Neural cell (in vitro differentiated cells): ENCODE data around the gene RYK. TPM values are rescaled to one million over a fixed set of nuclear protein-coding genes. Genes with fewer than 3 reads are reported as not detected.

Source experiments
- H2AFZ ChIP-seq: fragments of 200-600, 300-800 bp; sonication (generic), shearing (Covaris generic); 2 replicates; pipeline ENCODE4 v1.6.0; 2014; ENCODE audit warnings: low read depth, mild to moderate bottlenecking, antibody characterized with exemption, low read length, moderate library complexity
- H3F3A ChIP-seq: fragments of 200-600 bp; shearing (Covaris generic); 2 replicates; pipeline ENCODE4 v1.6.1; 2016; ENCODE audit warnings: mild to moderate bottlenecking, moderate library complexity, mixed read lengths, antibody characterized with exemption, low read length; ENCODE audit not compliant: insufficient read depth, poor library complexity, severe bottlenecking
- H3K27ac ChIP-seq: fragments of 200-600, 300-800 bp; sonication (generic), shearing (Covaris generic); 2 replicates; pipeline ENCODE4 v1.5.1; 2014; ENCODE audit warnings: mild to moderate bottlenecking, low read length, moderate library complexity
- H3K27me3 ChIP-seq: fragments of 300-800, 200-600 bp; sonication (generic), shearing (Covaris generic); 2 replicates; pipeline ENCODE4 v1.6.0; 2014; ENCODE audit warnings: mild to moderate bottlenecking, low read depth, low read length, moderate library complexity; ENCODE audit not compliant: insufficient read depth
- H3K36me3 ChIP-seq: fragments of 300-800, 200-600 bp; sonication (generic), shearing (Covaris generic); 2 replicates; pipeline ENCODE4 v1.5.1; 2014; ENCODE audit warnings: mild to moderate bottlenecking, antibody characterized with exemption, low read length, moderate library complexity; ENCODE audit not compliant: insufficient read depth
- H3K4me2 ChIP-seq: fragments of 300-800, 200-600 bp; sonication (generic), shearing (Covaris generic); 2 replicates; pipeline ENCODE4 v1.6.0; 2014; ENCODE audit warnings: mild to moderate bottlenecking, low read length
- H3K4me3 ChIP-seq: fragments of 300-800, 200-600 bp; sonication (generic), shearing (Covaris generic); 2 replicates; pipeline ENCODE4 v1.5.1; 2014; ENCODE audit warnings: mild to moderate bottlenecking, low read length, moderate library complexity
- H3K79me2 ChIP-seq: fragments of 200-600 bp; shearing (Covaris generic); replicated peaks from 2 replicates; pipeline ENCODE4 v1.6.0; 2014; ENCODE audit warnings: mild to moderate bottlenecking, low read length, moderate library complexity; ENCODE audit not compliant: insufficient read depth
- H3K9ac ChIP-seq: fragments of 300-800, 200-600 bp; sonication (generic), shearing (Covaris generic); 2 replicates; pipeline ENCODE4 v1.6.1; 2016; ENCODE audit warnings: mild to moderate bottlenecking, low read length, mixed read lengths
- H3K9me2 ChIP-seq: fragments of 200-600 bp; shearing (Covaris generic); 2 replicates; pipeline ENCODE4 v1.6.1; 2016; ENCODE audit warnings: mild to moderate bottlenecking, low read length, mixed read lengths; ENCODE audit not compliant: insufficient read depth
- H3K9me3 ChIP-seq: fragments of 200-600, 300-800 bp; sonication (generic), shearing (Covaris generic); 2 replicates; pipeline ENCODE4 v1.6.1; 2016; ENCODE audit warnings: mild to moderate bottlenecking, mixed run types, low read length, moderate library complexity, mixed read lengths
- H4K20me1 ChIP-seq: fragments of 200-600 bp; shearing (Covaris generic); 2 replicates; pipeline ENCODE4 v1.6.1; 2016; ENCODE audit warnings: mild to moderate bottlenecking, mixed run types; ENCODE audit not compliant: insufficient read depth
- EP300 ChIP-seq: fragments of 450-650 bp; conservative IDR thresholded peaks from 2 replicates; pipeline ENCODE4 v1.6.1; 2014; ENCODE audit warnings: antibody characterized with exemption, mild to moderate bottlenecking, moderate library complexity; ENCODE audit not compliant: poor library complexity, severe bottlenecking
- EZH2 ChIP-seq: fragments of 200-600, 300-800 bp; shearing (Covaris generic), sonication (generic); IDR thresholded peaks from 2 replicates; pipeline ENCODE4 v1.6.1; 2014; ENCODE audit warnings: antibody characterized with exemption, low read length, borderline replicate concordance, mild to moderate bottlenecking; ENCODE audit not compliant: insufficient read depth, poor library complexity, severe bottlenecking
- MXI1 ChIP-seq: fragments of 450-650 bp; conservative IDR thresholded peaks from 2 replicates; pipeline ENCODE4 v1.6.1; 2014; ENCODE audit warnings: antibody characterized with exemption, mild to moderate bottlenecking; ENCODE audit not compliant: poor library complexity, severe bottlenecking
- RAD21 ChIP-seq: fragments of 450-650 bp; conservative IDR thresholded peaks from 2 replicates; pipeline ENCODE4 v1.6.1; 2014; ENCODE audit warnings: antibody characterized with exemption, mild to moderate bottlenecking, moderate library complexity
- SMC3 ChIP-seq: fragments of 450-650 bp; conservative IDR thresholded peaks from 2 replicates; pipeline ENCODE4 v1.6.1; 2014; ENCODE audit warnings: antibody characterized with exemption, mild to moderate bottlenecking, moderate library complexity; ENCODE audit not compliant: poor library complexity
- TAF1 ChIP-seq: IDR thresholded peaks from 2 replicates; pipeline ENCODE4 v1.6.1; 2012; ENCODE audit warnings: low read depth
- polyA plus RNA-seq: library from polyadenylated mRNA; depleted of rRNA; stranded (reverse); fragments of >200 nt; gene quantifications from 2 replicates; pipeline ENCODE4 v1.2.3, GENCODE V29; 2014
- TF ChIP-seq, protein P1 (sequence below): fragments of 450-650 bp; IDR thresholded peaks from 2 replicates; pipeline ENCODE4 v1.5.1; 2014; ENCODE audit warnings: antibody characterized with exemption, mild to moderate bottlenecking, moderate library complexity; ENCODE audit not compliant: poor library complexity, severe bottlenecking
- TF ChIP-seq, protein P2 (sequence below): IDR thresholded peaks from 2 replicates; pipeline ENCODE4 v1.6.1; 2012; ENCODE audit warnings: borderline replicate concordance

The RYK gene
- polyA plus RNA-seq, 1 donor from 2014 or later: 68.6 TPM

DNA sequence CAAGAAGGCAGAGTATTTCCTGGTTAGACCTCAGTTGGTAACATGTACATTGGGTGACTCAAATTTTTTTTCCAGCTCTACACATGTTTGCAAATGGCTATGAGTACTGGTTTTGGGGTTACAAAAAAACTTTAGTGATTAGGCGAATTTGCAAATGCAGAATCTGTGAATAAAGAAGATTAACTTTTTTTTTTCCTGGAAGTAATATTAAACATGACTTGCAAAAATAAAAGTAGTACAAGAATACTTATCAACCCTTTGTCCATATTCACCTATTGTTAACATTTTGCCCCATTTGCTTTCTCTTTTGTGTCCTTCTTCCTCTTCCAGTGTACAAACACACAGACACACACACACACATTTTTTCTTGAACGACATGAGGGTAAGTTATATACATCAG lies 47.6 kb upstream of the RYK start:
- Histone ChIP-seq H4K20me1 (no peaks in the 10 kb centered on the region), H3K27me3 (no peaks in the 10 kb centered on the region), H3K79me2 (no peaks in the 10 kb centered on the region), H3F3A (no peaks in the 10 kb centered on the region), H3K9me3 (no peaks in the 10 kb centered on the region), H3K36me3 (no peaks in the 10 kb centered on the region), H3K4me2 (no peak overlapping the region), H3K4me3 (no peak overlapping the region), H3K9me2 (no peaks in the 10 kb centered on the region), H3K9ac (no peak overlapping the region), H3K27ac (no peak overlapping the region), H2AFZ (no peak overlapping the region)
- no peak for TF ChIP-seq MXI1
- no peak for TF ChIP-seq EZH2

DNA sequence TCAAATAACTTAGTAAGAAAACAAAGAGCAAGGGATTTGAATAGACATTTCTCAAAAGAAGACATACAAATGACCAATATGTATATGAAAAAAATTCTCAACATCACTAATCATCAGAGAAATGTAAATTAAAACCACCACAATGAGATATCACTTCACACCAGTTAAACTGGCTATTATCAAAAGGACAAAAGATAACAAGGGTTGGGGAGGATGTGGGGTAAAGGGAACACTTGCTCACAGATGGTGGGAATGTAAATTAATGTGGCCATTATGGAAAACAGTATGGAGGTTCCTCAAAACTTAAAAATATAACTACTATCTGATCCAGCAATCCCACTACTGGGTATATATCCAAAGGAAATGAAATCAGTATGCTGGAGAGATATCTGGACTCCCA lies 46.0 kb upstream of the RYK start:
- no peak overlapping the region for H3K4me2 ChIP-seq
- H3K9me3 ChIP-seq: no peaks in the 10 kb centered on the region
- H4K20me1 ChIP-seq: no peaks in the 10 kb centered on the region
- no peak overlapping the region for H3K27ac ChIP-seq
- H2AFZ ChIP-seq: no peak overlapping the region
- H3K36me3 ChIP-seq: no peaks in the 10 kb centered on the region
- H3K9me2 ChIP-seq: no peaks in the 10 kb centered on the region
- no peak for TF ChIP-seq SMC3
- no peak for TF ChIP-seq TAF1
- TF ChIP-seq, protein P1, sequence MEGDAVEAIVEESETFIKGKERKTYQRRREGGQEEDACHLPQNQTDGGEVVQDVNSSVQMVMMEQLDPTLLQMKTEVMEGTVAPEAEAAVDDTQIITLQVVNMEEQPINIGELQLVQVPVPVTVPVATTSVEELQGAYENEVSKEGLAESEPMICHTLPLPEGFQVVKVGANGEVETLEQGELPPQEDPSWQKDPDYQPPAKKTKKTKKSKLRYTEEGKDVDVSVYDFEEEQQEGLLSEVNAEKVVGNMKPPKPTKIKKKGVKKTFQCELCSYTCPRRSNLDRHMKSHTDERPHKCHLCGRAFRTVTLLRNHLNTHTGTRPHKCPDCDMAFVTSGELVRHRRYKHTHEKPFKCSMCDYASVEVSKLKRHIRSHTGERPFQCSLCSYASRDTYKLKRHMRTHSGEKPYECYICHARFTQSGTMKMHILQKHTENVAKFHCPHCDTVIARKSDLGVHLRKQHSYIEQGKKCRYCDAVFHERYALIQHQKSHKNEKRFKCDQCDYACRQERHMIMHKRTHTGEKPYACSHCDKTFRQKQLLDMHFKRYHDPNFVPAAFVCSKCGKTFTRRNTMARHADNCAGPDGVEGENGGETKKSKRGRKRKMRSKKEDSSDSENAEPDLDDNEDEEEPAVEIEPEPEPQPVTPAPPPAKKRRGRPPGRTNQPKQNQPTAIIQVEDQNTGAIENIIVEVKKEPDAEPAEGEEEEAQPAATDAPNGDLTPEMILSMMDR: no peak
- TF ChIP-seq RAD21: no peak
- no peak for TF ChIP-seq EP300
- H3K9ac ChIP-seq: no peak overlapping the region
- no peaks in the 10 kb centered on the region for H3K27me3 ChIP-seq
- no peak overlapping the region for H3K4me3 ChIP-seq
- no peaks in the 10 kb centered on the region for H3K79me2 ChIP-seq
- no peaks in the 10 kb centered on the region for H3F3A ChIP-seq

DNA sequence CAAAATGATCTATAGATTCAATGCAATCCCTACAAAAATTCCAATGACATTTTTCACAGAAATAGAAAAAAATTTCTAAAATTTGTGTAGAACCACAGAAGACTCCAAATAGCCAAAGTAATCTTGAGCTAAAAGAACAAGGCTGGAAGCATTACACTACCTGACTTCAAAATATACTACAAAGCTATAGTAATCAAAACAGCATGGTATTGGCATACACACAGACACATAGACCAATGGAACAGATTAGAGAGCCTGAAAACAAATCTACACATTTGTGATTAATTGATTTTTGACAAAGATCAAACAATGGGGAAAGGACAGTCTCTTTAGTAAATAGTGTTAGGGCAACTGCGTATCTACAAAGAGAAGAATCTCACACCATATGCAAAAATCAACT lies 45.3 kb upstream of the RYK start:
- no peak overlapping the region for H2AFZ ChIP-seq
- H4K20me1 ChIP-seq: no peaks in the 10 kb centered on the region
- H3K4me3 ChIP-seq: no peak overlapping the region
- no peaks in the 10 kb centered on the region for H3K79me2 ChIP-seq
- no peaks in the 10 kb centered on the region for H3K27me3 ChIP-seq
- TF ChIP-seq, protein P2, sequence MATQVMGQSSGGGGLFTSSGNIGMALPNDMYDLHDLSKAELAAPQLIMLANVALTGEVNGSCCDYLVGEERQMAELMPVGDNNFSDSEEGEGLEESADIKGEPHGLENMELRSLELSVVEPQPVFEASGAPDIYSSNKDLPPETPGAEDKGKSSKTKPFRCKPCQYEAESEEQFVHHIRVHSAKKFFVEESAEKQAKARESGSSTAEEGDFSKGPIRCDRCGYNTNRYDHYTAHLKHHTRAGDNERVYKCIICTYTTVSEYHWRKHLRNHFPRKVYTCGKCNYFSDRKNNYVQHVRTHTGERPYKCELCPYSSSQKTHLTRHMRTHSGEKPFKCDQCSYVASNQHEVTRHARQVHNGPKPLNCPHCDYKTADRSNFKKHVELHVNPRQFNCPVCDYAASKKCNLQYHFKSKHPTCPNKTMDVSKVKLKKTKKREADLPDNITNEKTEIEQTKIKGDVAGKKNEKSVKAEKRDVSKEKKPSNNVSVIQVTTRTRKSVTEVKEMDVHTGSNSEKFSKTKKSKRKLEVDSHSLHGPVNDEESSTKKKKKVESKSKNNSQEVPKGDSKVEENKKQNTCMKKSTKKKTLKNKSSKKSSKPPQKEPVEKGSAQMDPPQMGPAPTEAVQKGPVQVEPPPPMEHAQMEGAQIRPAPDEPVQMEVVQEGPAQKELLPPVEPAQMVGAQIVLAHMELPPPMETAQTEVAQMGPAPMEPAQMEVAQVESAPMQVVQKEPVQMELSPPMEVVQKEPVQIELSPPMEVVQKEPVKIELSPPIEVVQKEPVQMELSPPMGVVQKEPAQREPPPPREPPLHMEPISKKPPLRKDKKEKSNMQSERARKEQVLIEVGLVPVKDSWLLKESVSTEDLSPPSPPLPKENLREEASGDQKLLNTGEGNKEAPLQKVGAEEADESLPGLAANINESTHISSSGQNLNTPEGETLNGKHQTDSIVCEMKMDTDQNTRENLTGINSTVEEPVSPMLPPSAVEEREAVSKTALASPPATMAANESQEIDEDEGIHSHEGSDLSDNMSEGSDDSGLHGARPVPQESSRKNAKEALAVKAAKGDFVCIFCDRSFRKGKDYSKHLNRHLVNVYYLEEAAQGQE: no peak
- H3K36me3 ChIP-seq: no peaks in the 10 kb centered on the region
- H3K4me2 ChIP-seq: no peak overlapping the region
- H3F3A ChIP-seq: no peaks in the 10 kb centered on the region
- H3K27ac ChIP-seq: no peak overlapping the region
- no peak overlapping the region for H3K9ac ChIP-seq
- no peaks in the 10 kb centered on the region for H3K9me2 ChIP-seq
- H3K9me3 ChIP-seq: no peaks in the 10 kb centered on the region
